Large intestine (tissue), 3 donors: ENCODE measurements around the gene PPM1F. TPM values are rescaled to one million over a fixed set of nuclear protein-coding genes. Genes with fewer than 3 reads are reported as not detected.
"Not testable (repeated sequence)": the region's sequence is repeated elsewhere in the genome, so short reads cannot be mapped to it uniquely, and the experiment has no call there.

Experiments used
- DNase-seq, 2 donors: peaks; one replicate each; pipeline versions ENCODE4 v3.0.0 to v3.0.0-alpha.2; 2013
- H3K27ac ChIP-seq: one replicate; pipeline ENCODE4 v1.5.1; 2013; ENCODE audit warnings: low read length
- H3K27me3 ChIP-seq: 2 replicates; pipeline ENCODE4 v1.6.1; 2013; ENCODE audit warnings: low read length; ENCODE audit not compliant: control insufficient read depth, insufficient read depth
- H3K36me3 ChIP-seq: 2 replicates; pipeline ENCODE4 v1.6.1; 2013; ENCODE audit warnings: low read length; ENCODE audit not compliant: control insufficient read depth, insufficient read depth
- H3K4me1 ChIP-seq: one replicate; pipeline ENCODE4 v1.6.1; 2013; ENCODE audit warnings: low read length; ENCODE audit not compliant: control insufficient read depth, insufficient read depth
- H3K4me3 ChIP-seq: one replicate; pipeline ENCODE4 v1.5.1; 2013; ENCODE audit warnings: low read length
- H3K9me3 ChIP-seq: one replicate; pipeline ENCODE4 v1.6.1; 2013; ENCODE audit warnings: mild to moderate bottlenecking, low read depth, low read length, moderate library complexity; ENCODE audit not compliant: control insufficient read depth
- WGBS: methylation state at CpG from one replicate; pipeline ENCODE4 v1.1.5; 2013; ENCODE audit warnings: low lambda C conversion rate; ENCODE audit not compliant: insufficient coverage; 5-methylcytosine and 5-hydroxymethylcytosine counted together
- polyA plus RNA-seq: library from polyadenylated mRNA; unstranded; fragments of 120-200 nt; gene quantifications from one replicate; pipeline ENCODE4 v1.2.1, GENCODE V29; 2013

The PPM1F gene
- polyA plus RNA-seq, 1 donor: 18.0 TPM

DNA sequence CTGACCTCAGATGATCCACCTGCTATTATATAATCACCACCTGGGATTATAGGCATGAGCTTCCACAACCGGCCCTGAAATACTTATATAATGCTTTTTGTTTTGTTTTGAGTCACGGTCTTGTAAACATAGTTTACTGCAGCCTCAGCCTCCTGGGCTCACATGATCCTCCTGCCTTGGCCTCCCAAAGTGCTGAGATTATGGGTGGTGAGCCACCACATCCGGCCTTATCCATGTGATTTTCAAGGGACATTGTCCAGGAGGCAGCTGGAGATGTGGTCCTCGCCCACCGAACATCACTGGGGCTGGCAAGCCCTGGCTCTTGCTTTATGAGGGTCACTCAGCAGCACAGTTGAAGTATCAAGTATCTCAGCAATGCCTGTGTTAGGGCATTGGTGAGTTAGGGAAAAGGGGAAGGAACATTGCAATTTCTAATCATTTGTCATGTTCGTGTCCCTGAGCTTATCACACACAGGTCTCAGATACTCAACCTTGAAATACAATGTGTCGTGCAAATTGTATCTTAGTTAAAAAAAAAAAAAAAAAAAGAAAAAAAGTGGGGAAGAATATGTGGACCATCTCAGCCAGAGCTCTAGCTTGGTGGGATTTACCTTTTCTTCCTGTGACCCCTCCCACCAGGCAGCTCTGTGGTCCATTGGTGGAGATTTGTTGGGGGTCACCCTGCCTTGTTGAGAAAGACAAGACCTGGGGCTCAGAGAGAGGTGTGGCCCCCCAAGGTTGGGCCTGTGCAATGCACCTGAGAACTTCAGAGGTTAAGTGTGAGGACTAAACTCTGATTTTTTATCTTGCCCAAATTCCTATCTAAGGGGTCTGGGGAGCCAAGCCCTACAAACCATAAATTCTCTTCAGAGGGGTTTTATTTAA, 44.8 kb downstream of the PPM1F start:
- no peak overlapping the region for H3K27ac ChIP-seq
- no peaks in the 10 kb centered on the region for H3K9me3 ChIP-seq
- no peaks in the 10 kb centered on the region for H3K36me3 ChIP-seq
- H3K27me3 ChIP-seq: no peaks in the 10 kb centered on the region
- whole genome bisulfite sequencing: 55% methylated on average over 2 of the region's 7 CpGs
- no peak overlapping the region for H3K4me3 ChIP-seq
- H3K4me1 ChIP-seq: no peaks in the 10 kb centered on the region
- no peak for DNase-seq

DNA sequence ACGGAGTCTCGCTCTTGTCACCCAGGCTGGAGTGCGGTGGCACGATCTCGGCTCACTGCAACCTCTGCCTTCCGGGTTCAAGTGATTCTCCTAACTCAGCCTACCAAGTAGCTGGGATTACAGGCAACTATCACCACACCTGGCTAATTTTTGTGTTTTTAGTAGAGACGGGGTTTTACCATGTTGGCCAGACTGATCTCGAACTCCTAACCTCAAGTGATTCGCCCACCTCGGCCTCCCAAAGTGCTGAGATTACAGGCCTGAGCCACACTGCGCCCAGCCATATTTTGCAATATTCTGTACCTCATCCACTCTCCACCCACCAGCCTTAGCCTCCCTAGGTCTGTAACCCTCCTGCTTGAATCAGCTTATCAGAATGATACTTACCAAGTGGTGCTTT, 47.4 kb downstream of the PPM1F start:
- H3K27ac ChIP-seq, H3K36me3 ChIP-seq: not testable (repeated sequence)
- WGBS: no CpG with 5 or more reads among the region's 11 CpGs

DNA sequence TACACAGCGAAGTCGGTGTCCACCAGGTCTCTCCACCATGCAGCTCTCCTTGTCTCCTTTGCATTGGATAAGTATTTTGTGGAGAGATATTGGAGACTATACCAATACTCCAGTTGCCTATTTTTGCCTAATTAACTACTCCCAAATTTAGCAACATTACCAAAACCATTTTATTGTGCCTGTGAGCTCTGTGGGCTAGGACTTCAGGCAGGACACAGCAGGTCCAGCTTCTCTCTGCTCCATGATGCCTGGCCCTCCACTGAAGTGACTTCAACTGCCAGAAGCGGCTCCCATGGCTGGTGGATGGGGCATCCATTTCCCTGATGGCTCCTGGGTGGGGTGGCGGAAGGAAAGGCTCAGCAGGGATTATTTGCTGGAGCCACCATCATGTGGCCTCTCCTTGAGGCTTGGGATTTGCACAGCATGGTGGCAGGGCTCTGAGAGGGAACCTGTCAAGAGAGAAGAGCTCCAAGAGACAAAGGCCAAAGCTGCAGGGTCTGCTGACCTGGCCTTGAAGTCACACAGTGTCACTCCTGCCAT, 48.3 kb downstream of the PPM1F start:
- no peaks in the 10 kb centered on the region for H3K4me1 ChIP-seq
- H3K36me3 ChIP-seq: no peaks in the 10 kb centered on the region
- DNase-seq: no peak
- no peak overlapping the region for H3K4me3 ChIP-seq
- H3K27ac ChIP-seq: no peak overlapping the region
- WGBS: no CpG with 5 or more reads among the region's 4 CpGs
- no peaks in the 10 kb centered on the region for H3K9me3 ChIP-seq
- no peaks in the 10 kb centered on the region for H3K27me3 ChIP-seq

More for the DNA sequence above, 47.4 kb downstream of the PPM1F start:
- not testable (repeated sequence) for H3K27me3 ChIP-seq, H3K4me3 ChIP-seq, H3K4me1 ChIP-seq, H3K9me3 ChIP-seq, DNase-seq

DNA sequence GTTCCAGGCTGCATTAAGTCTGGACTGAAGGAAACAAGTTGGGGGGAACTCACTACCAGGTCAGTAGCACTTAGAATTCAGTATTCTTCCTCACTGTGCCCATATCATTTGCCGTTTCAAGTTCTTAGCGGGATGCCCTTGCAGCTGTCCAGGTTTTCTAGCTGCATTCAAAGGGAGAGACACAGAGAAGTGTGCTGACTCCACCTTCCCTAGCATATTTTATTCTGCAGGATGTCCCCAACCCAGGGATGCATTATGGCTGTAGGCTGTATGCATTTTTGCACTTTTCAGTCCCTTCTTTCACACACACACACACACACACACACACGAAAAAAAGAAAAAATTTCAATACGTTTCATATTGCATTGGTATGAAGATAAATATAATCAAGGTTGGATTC, 49.4 kb downstream of the PPM1F start:
- H3K4me1 ChIP-seq: no peaks in the 10 kb centered on the region
- H3K27ac ChIP-seq: no peak overlapping the region
- no peak overlapping the region for H3K4me3 ChIP-seq
- no peaks in the 10 kb centered on the region for H3K27me3 ChIP-seq
- H3K9me3 ChIP-seq: no peaks in the 10 kb centered on the region
- no peak for DNase-seq
- H3K36me3 ChIP-seq: no peaks in the 10 kb centered on the region
- 79% methylated on average over 2 of the region's 4 CpGs for WGBS

DNA sequence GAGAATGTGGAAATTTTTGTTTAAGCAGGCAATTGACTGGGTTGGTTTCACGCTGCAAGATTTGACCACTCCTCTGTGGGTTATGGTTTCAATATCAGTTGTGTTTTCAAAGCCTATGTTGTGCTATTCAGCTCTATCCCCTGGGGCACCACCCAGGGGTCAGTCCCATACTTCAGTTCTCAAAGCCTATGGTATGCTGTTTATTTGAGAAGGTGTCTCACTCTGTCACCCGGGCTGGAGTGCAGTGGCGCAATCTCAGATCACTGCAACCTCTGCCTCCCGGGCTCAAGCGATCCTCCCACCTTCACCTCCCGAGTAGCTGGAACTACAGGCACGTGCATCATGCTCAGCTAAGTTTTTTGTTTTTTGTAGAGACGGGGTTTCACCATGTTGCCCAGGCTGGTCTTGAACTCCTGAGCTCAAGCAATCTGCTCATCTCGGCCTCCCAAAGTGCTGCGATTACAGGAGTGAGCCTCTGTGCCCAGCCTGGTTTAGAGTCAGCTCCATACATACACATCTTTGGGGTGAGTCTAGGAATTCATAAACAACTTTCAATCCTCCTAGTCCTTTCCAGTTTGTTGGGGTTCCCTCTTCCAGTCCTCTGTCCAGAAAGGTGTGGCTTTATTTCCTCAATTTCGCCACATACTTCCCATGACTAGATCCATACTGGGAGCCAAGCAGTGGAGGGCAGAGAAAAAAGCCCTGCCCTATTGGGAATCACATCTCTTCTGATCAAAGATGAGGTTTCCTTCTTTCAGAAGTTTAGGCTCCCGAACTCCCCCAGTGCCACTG, 50.2 kb downstream of the PPM1F start:
- no peak for DNase-seq
- Histone ChIP-seq H3K9me3 (no peaks in the 10 kb centered on the region), H3K27ac (no peak overlapping the region), H3K4me1 (no peaks in the 10 kb centered on the region), H3K4me3 (no peak overlapping the region), H3K36me3 (no peaks in the 10 kb centered on the region), H3K27me3 (no peaks in the 10 kb centered on the region)
- WGBS: no CpG with 5 or more reads among the region's 12 CpGs

DNA sequence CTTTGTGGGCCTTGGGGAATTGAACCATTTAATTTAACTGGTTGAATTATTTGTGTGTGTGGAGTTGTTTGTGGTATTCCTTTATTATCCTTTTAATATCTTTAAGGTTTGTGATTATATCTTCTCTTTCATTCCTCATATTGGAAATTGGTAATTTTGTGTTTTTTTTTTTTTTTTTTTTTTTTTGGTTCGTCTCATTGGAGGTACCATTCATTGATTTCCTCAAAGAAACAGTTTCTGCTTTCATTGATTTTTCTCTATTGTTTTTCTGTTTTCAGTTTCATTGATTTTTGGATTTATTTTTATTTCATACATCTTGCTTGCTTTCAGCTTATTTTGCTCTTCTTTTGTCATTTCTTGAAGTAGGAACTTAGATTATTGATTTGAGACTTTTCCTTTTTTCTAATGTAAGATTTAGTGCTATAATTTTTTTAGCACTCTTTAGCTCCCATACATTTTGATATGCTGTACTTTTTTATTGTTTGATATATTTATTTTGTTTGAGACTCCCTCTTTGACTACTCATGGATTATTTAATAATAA, 54.2 kb downstream of the PPM1F start:
- no peaks in the 10 kb centered on the region for H3K4me1 ChIP-seq
- no peak overlapping the region for H3K4me3 ChIP-seq
- no peaks in the 10 kb centered on the region for H3K9me3 ChIP-seq
- no peaks in the 10 kb centered on the region for H3K36me3 ChIP-seq
- H3K27me3 ChIP-seq: no peaks in the 10 kb centered on the region
- no CpG with 5 or more reads among the region's 1 CpG for WGBS
- DNase-seq: no peak
- no peak overlapping the region for H3K27ac ChIP-seq

DNA sequence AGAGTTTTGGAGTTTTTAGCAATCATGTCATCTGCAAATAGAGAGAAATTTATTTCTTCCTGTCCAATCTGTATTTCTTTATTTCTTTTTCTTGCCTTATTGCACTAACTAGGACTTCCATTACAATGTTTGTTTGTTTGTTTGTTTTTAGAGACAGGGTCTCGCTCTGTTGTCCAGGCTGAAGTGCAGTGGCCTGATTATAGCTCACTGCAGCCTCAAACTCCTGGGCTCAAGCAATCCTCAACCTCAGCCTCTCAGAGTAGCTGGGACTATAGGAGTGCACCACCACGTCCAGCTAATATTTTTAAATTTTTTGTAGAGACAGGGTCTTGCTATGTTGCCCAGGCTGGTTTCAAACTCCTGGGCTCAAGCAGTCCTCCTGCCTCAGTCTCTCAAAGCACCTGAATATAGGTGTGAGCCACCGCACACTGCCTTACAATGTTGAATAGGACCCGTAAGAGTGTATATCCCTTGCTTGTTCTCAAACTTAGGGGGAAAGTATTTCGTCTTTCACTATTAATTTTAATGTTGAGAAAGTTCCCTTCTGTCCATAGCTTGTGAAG, 55.6 kb downstream of the PPM1F start:
- Histone ChIP-seq H3K27me3 (no peaks in the 10 kb centered on the region), H3K36me3 (no peaks in the 10 kb centered on the region), H3K4me1 (no peaks in the 10 kb centered on the region), H3K4me3 (no peak overlapping the region), H3K9me3 (no peaks in the 10 kb centered on the region), H3K27ac (no peak overlapping the region)
- WGBS: no CpG with 5 or more reads among the region's 5 CpGs
- no peak for DNase-seq

DNA sequence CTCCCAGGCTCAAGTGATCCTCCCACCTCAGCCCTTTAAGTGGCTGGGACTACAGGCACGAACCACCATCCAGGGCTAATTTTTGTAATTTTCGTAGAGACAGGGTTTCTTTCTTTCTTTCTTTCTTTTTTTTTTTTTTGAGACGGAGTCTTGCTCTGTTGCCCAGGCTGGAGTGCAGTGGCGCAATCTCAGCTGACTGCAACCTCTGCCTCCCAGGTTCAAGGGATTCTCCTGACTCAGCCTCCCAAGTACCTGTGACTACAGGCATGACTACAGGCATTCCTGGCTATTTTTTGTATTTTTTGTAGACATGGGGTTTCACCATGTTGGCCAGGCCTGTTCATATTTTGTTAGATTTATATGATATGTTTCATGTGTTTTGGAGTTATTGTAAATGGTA, 56.4 kb downstream of the PPM1F start:
- not testable (repeated sequence) for H3K4me3 ChIP-seq, H3K27me3 ChIP-seq, H3K4me1 ChIP-seq, DNase-seq, H3K36me3 ChIP-seq, H3K27ac ChIP-seq, H3K9me3 ChIP-seq
- WGBS: no CpG with 5 or more reads among the region's 4 CpGs

DNA sequence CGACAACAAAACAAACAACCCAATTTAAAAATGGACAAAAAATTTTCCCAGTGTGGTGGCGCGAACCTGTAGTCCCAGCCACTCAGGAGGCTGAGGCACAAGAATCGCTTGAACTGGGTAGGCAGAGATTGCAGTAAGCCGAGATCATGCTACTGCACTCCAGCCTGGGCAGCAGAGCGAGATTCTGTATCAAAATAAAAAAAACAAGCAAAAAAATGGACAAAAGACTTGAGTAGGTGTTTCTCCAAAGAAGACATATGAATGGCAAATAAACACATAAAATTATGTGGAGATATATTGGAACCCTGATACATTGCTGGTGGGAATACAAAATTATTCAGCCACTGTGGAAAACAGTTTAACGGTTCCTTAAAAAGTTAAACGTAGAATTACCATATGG, 57.8 kb downstream of the PPM1F start:
- Histone ChIP-seq H3K4me3 (no peak overlapping the region), H3K27me3 (no peaks in the 10 kb centered on the region), H3K27ac (no peak overlapping the region), H3K36me3 (no peaks in the 10 kb centered on the region), H3K4me1 (no peaks in the 10 kb centered on the region), H3K9me3 (no peaks in the 10 kb centered on the region)
- DNase-seq: no peak
- 96% methylated on average over 4 of the region's 8 CpGs for WGBS
